Right lobe of liver (tissue), 4 donors: ENCODE data around the gene CAMK4.

Experiments used
- POLR2A ChIP-seq: fragments of 450-650 bp; IDR thresholded peaks from one replicate; pipeline ENCODE4 v1.6.1; 2017; ENCODE audit warnings: antibody characterized with exemption, mild to moderate bottlenecking
- TF ChIP-seq, protein P1 (sequence below), 4 donors: fragments of 200-600 bp in 3 of 4; fragments of 450-650 bp in 1 of 4; IDR thresholded peaks; one replicate each; pipeline versions ENCODE4 v1.5.1 to v1.8.0; 2016 to 2022; ENCODE audit warnings: antibody characterized with exemption in 4 of 4, mild to moderate bottlenecking in 2 of 4
- donor health status: DM: no; HTN: no; CAD: no.
- donor health status: DM: no; HTN: no; CAD: no.
- donor health status: DM: no; HTN: yes; CAD: no.

DNA sequence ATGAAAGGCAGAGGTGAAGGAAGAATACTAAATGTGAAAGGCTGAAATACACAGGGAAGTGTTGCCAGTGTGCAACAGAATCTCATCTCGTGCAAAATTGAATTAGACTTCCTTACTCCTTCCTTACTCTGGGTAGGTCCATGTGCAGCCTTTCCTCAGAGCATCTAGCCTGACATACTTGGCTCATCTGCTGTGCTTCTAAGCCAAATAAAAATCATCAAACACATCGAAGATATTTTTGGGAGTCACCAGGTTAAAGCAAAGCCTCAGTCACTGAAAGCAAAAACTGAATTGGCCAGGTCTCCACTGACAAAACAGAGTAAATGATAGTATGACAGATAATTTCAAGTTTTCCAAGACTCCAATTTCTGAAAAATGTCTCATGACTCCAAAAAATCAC, 268.8 kb downstream of the CAMK4 start:
- no peak for TF ChIP-seq POLR2A
- TF ChIP-seq, protein P1, sequence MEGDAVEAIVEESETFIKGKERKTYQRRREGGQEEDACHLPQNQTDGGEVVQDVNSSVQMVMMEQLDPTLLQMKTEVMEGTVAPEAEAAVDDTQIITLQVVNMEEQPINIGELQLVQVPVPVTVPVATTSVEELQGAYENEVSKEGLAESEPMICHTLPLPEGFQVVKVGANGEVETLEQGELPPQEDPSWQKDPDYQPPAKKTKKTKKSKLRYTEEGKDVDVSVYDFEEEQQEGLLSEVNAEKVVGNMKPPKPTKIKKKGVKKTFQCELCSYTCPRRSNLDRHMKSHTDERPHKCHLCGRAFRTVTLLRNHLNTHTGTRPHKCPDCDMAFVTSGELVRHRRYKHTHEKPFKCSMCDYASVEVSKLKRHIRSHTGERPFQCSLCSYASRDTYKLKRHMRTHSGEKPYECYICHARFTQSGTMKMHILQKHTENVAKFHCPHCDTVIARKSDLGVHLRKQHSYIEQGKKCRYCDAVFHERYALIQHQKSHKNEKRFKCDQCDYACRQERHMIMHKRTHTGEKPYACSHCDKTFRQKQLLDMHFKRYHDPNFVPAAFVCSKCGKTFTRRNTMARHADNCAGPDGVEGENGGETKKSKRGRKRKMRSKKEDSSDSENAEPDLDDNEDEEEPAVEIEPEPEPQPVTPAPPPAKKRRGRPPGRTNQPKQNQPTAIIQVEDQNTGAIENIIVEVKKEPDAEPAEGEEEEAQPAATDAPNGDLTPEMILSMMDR (IDR thresholded peaks at IDR 0.05): no peak
